OCI-LY7 (cell line): ENCODE results near the gene C2CD4A. TPM values are rescaled to one million over a fixed set of nuclear protein-coding genes. Genes with fewer than 3 reads are reported as not detected.

Experiments used
- Bru-seq: library from RNA; stranded (reverse); fragments of 400-500 nt; gene quantifications from one replicate; lab custom pipeline; 2021; lab: Mats Ljungman, UMichigan
- BruChase-seq, 2 experiments: library from RNA; stranded (reverse); fragments of 400-500 nt; gene quantifications; one replicate each; lab custom pipeline; 2021; lab: Mats Ljungman, UMichigan
- BruUV-seq: library from RNA; stranded (reverse); fragments of 400-500 nt; replicated peaks from 2 replicates; lab custom pipeline; 2021; lab: Mats Ljungman, UMichigan
- CTCF ChIA-PET: fragments of 300-600 bp; sonication (Branson Sonifier 250); formaldehyde crosslinking; loops from one replicate; lab custom pipeline; 2022; ENCODE audit warnings: antibody characterized with exemption; ENCODE audit not compliant: unreplicated experiment; lab: Charles Lee
- POLR2A ChIA-PET: fragments of 300-600 bp; sonication (Branson Sonifier 250); formaldehyde crosslinking; loops from one replicate; lab custom pipeline; 2022; ENCODE audit warnings: antibody characterized with exemption; lab: Charles Lee
- DNase-seq: peaks from one replicate; pipeline ENCODE4 v3.0.0-alpha.2; 2015; ENCODE audit warnings: low spot score
- H2AFZ ChIP-seq: fragments of 200-600 bp; sonication (generic), shearing (Covaris generic); 2 replicates; pipeline ENCODE4 v1.6.1; 2014; ENCODE audit warnings: mild to moderate bottlenecking, antibody characterized with exemption, low read length, moderate library complexity
- H3K27ac ChIP-seq: fragments of 200-600 bp; sonication (generic); 2 replicates; pipeline ENCODE4 v1.5.1; 2014; ENCODE audit warnings: mixed run types, low read depth, mild to moderate bottlenecking, moderate library complexity, low read length, inconsistent platforms; ENCODE audit not compliant: poor library complexity, severe bottlenecking
- H3K36me3 ChIP-seq: fragments of 200-600 bp; sonication (generic); 2 replicates; pipeline ENCODE4 v1.6.1; 2014; ENCODE audit warnings: mild to moderate bottlenecking, antibody characterized with exemption, low read length, moderate library complexity, mixed read lengths; ENCODE audit not compliant: insufficient read depth
- H3K4me1 ChIP-seq: fragments of 200-600 bp; sonication (generic); 2 replicates; pipeline ENCODE4 v1.5.1; 2014; ENCODE audit warnings: mild to moderate bottlenecking, low read length; ENCODE audit not compliant: insufficient read depth, poor library complexity, severe bottlenecking
- H3K4me2 ChIP-seq: fragments of 200-600 bp; sonication (generic); 2 replicates; pipeline ENCODE4 v1.6.1; 2014; ENCODE audit warnings: mild to moderate bottlenecking, low read length
- H3K4me3 ChIP-seq: fragments of 200-600 bp; sonication (generic); 2 replicates; pipeline ENCODE4 v1.5.1; 2014; ENCODE audit warnings: mild to moderate bottlenecking, low read depth, low read length; ENCODE audit not compliant: poor library complexity, severe bottlenecking
- H3K79me2 ChIP-seq: fragments of 200-600 bp; sonication (generic); 2 replicates; pipeline ENCODE4 v1.6.1; 2016; ENCODE audit warnings: low read depth, mild to moderate bottlenecking, low read length, moderate library complexity, mixed read lengths; ENCODE audit not compliant: insufficient read depth
- H3K9me2 ChIP-seq: fragments of 200-600 bp; sonication (generic); 2 replicates; pipeline ENCODE4 v1.6.1; 2016; ENCODE audit warnings: mild to moderate bottlenecking, low read length, mixed read lengths; ENCODE audit not compliant: insufficient read depth
- H3K9me3 ChIP-seq: fragments of 200-600 bp; sonication (generic); 2 replicates; pipeline ENCODE4 v1.6.1; 2014; ENCODE audit warnings: mild to moderate bottlenecking, mixed run types, low read length, mixed read lengths
- H4K20me1 ChIP-seq: fragments of 200-600 bp; sonication (generic); 2 replicates; pipeline ENCODE4 v1.6.1; 2014; ENCODE audit warnings: mild to moderate bottlenecking, antibody characterized with exemption, low read length, moderate library complexity, mixed read lengths; ENCODE audit not compliant: insufficient read depth
- CTCF ChIP-seq: fragments of 200-600 bp; sonication (generic); conservative IDR thresholded peaks from 2 replicates; pipeline ENCODE4 v1.5.1; 2014; ENCODE audit warnings: mild to moderate bottlenecking, antibody characterized with exemption, low read length, moderate library complexity, mixed read lengths
- EZH2phosphoT487 ChIP-seq: fragments of 200-600 bp; sonication (generic); IDR thresholded peaks from 2 replicates; pipeline ENCODE4 v1.6.1; 2018; ENCODE audit warnings: low read depth, borderline replicate concordance, mild to moderate bottlenecking, mixed run types, antibody characterized with exemption, low read length, moderate library complexity, mixed read lengths
- intact Hi-C: fragments of 100-400 bp; cut with micrococcal nuclease; formaldehyde crosslinking; loops from one replicate; pipeline ENCODE4 v1.10.0; 2022; ENCODE audit not compliant: unreplicated experiment
- long read RNA-seq: library from polyadenylated mRNA; stranded (forward); transcript quantifications from one replicate; pipeline ENCODE4 v2.0.0, GENCODE V29; 2022
- total RNA-seq, 2 experiments: library from RNA; depleted of rRNA in 1 of 2; stranded (reverse); fragments of >200 nt in 1 of 2; shearing (Covaris generic) in 1 of 2; gene quantifications; 2 replicates each; pipeline ENCODE4 v1.2.3, GENCODE V29; 2014 to 2022

The C2CD4A gene, protein sequence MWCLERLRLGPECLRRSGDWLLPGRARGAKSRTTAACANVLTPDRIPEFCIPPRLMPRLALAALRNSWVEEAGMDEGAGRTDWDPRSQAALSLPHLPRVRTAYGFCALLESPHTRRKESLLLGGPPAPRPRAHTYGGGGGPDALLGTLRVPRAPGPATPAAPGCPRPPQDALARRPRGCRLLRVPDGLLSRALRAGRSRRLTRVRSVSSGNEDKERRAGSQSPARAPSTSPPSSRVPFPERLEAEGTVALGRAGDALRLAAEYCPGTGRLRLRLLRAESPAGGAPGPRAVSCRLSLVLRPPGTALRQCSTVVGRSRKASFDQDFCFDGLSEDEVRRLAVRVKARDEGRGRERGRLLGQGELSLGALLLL
- total RNA-seq (2014; rRNA removed; shearing (Covaris generic)) (not detected in 2 replicates), total RNA-seq (2022) (not detected in 2 replicates), Bru-seq, nascent RNA (not detected), BruChase-seq, experiment 1, labeled RNA remaining after a 6-hour chase (not detected), BruChase-seq, experiment 2, labeled RNA remaining after a 2-hour chase (not detected)
- long read RNA-seq, result 0 reads

GRCh38 chr15:62066663-62067447 is at the start of gene C2CD4A:
Gene C2CD4A (plus strand): TSS chr15:62066977. CDS start chr15:62067614, 637 bp downstream.
- intact Hi-C loops, result no loop called here
- no peaks in the 10 kb centered on the region for H3K9me3 ChIP-seq
- peak within 1 kb of the TSS; percentile 29; the same call in 1 of the 2 replicates for H2AFZ ChIP-seq
- DNase-seq, result peak; percentile 41
- POLR2A ChIA-PET, result no interaction called here
- H3K4me1 ChIP-seq, result peaks cover 9% of the 10 kb centered on the region
- no peaks in the 10 kb centered on the region for H3K36me3 ChIP-seq
- CTCF ChIA-PET, result no interaction called here
- no peaks in the 10 kb centered on the region for H4K20me1 ChIP-seq
- H3K4me3 ChIP-seq, result peak within 1 kb of the TSS; percentile 40
- no TSS peak for BruUV-seq
- no peaks in the 10 kb centered on the region for H3K9me2 ChIP-seq
- TF ChIP-seq EZH2phosphoT487 (no peak), CTCF (0 out of 2 replicates have a peak, but pooled peaks have one; percentile 29)
- no peaks in the 10 kb centered on the region for H3K79me2 ChIP-seq
- H3K27ac ChIP-seq, result no peak within 1 kb of the TSS
- peak within 1 kb of the TSS; percentile 62 for H3K4me2 ChIP-seq

GRCh38 chr15:62020576-62021160 is 46.1 kb upstream of the C2CD4A start:
- H3K27ac ChIP-seq, result no peak overlapping the region
- H4K20me1 ChIP-seq, result no peaks in the 10 kb centered on the region
- no peaks in the 10 kb centered on the region for H3K79me2 ChIP-seq
- no peaks in the 10 kb centered on the region for H3K4me1 ChIP-seq
- ChIA-PET POLR2A (no interaction called here), CTCF (no interaction called here)
- no peak overlapping the region for H3K4me2 ChIP-seq
- H3K9me2 ChIP-seq, result no peaks in the 10 kb centered on the region
- H3K4me3 ChIP-seq, result no peak overlapping the region
- BruUV-seq, result no TSS peak
- peaks cover 4% of the 10 kb centered on the region; the same call in 1 of the 2 replicates for H3K9me3 ChIP-seq
- no peak for DNase-seq
- TF ChIP-seq EZH2phosphoT487 (no peak), CTCF (no peak)
- intact Hi-C loops, result no loop called here
- no peak overlapping the region for H2AFZ ChIP-seq
- peaks cover 31% of the 10 kb centered on the region for H3K36me3 ChIP-seq
